ENCODE results near the gene FILIP1L.

The FILIP1L gene

DNA sequence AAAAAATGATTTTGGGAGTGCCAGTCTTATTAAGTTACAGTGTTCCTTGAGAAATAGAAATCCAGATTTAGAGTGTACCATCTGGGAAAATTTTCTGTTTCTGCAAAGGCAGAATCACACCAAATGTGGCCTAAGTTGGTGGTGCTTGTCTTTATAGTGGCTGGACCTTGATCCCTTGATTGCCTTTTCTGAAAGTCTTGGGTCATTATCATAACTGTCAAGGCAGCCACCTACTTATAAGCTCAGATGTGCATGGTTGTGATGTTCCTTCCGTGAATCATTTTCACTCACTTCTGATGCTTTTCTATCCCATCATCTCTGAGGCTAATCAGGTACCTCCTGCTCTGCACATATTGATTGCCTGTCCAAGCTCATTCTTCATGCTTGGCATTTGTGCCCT is 276.6 kb downstream of the FILIP1L start:
- Histone ChIP-seq H3K4me3 (ENCODE audit: low read depth, low read length) (no peak overlapping the region), H3K36me3 (replicated peaks) (no peaks in the 10 kb centered on the region), H3K27me3 (replicated peaks) (no peaks in the 10 kb centered on the region), H3K27ac (no peak overlapping the region)
- in situ Hi-C loops (cut with HindIII; ENCODE audit: low pct_ligation_motif_present, low sequenced_read_pairs) = loop anchor here (25.0 kb wide), 2 partner anchors 225 to 425 kb away; partner anchors contain the start of gene TBC1D23
- TF ChIP-seq, protein P1, sequence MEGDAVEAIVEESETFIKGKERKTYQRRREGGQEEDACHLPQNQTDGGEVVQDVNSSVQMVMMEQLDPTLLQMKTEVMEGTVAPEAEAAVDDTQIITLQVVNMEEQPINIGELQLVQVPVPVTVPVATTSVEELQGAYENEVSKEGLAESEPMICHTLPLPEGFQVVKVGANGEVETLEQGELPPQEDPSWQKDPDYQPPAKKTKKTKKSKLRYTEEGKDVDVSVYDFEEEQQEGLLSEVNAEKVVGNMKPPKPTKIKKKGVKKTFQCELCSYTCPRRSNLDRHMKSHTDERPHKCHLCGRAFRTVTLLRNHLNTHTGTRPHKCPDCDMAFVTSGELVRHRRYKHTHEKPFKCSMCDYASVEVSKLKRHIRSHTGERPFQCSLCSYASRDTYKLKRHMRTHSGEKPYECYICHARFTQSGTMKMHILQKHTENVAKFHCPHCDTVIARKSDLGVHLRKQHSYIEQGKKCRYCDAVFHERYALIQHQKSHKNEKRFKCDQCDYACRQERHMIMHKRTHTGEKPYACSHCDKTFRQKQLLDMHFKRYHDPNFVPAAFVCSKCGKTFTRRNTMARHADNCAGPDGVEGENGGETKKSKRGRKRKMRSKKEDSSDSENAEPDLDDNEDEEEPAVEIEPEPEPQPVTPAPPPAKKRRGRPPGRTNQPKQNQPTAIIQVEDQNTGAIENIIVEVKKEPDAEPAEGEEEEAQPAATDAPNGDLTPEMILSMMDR (IDR thresholded peaks at IDR 0.05; ENCODE audit: low read depth, low read length, missing control alignments) = no peak
- DNase-seq = no peak

DNA sequence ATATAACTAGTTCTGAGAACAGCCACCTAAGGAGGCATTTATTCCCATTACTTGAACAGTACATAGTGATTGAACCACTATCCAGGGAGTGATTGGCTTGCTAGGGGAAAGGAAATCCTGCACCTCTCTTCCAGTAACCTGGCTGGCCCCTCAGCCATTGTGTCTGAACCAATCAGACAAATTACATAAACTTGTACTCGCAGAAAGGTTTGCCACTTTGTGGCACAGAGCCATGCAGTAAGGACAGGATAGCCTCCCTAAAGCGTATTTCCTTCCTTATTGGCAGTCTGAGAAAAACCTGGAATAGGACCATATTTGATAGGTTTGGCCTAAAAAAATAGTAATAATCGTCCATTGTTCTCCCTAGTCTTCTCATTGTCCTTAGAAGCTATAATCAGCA is 277.6 kb downstream of the FILIP1L start:
- Histone ChIP-seq H3K27ac (no peak overlapping the region), H3K4me3 (ENCODE audit: low read depth, low read length) (no peak overlapping the region), H3K36me3 (replicated peaks) (no peaks in the 10 kb centered on the region), H3K27me3 (replicated peaks) (no peaks in the 10 kb centered on the region)
- in situ Hi-C loops (cut with HindIII; ENCODE audit: low pct_ligation_motif_present, low sequenced_read_pairs) = loop anchor here (25.0 kb wide), 2 partner anchors 226 to 426 kb away; partner anchors contain the start of gene TBC1D23
- TF ChIP-seq, protein P1 (IDR thresholded peaks at IDR 0.05; ENCODE audit: low read depth, low read length, missing control alignments) = no peak
- no peak for DNase-seq

DNA sequence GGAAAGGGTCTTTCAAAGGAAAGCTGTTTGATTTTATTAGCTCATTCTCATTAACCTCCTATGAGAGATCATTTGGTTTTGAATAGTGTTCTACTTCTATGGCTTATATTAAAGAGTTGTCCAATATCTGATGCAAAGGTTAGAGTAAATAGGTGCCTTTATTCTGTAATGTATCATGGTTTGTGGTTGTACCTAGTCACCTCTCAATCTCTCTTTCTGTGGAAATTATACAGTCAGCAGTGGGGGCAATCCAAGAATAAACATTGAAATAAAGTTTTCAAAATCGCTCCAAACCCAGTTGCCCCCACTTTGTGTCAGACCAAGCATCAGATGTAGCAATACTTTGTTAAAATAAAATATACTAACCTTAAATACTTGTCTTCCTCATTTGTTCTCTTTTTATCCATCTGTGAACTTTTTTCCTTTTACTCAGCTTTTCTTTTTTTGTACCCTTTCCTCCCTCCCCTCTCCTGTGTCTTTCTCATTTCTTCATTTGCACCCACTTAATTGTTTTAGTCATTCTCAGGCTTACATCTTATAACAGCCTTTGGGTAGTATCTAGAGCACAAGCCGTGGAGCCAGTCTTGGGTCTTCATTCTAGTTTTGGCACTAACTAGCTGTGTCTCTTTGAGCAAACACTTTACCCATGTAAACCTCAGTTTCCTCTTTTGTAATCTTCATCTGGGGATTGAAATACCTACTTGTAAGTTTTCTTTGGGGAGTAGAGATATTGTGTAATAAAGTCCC is 279.9 kb downstream of the FILIP1L start:
- H3K36me3 ChIP-seq (replicated peaks) = no peaks in the 10 kb centered on the region
- no peaks in the 10 kb centered on the region for H3K27me3 ChIP-seq (replicated peaks)
- no peak for DNase-seq
- TF ChIP-seq, protein P1 (IDR thresholded peaks at IDR 0.05; ENCODE audit: low read depth, low read length, missing control alignments) = no peak
- in situ Hi-C loops (cut with HindIII; ENCODE audit: low pct_ligation_motif_present, low sequenced_read_pairs) = loop anchor here (25.0 kb wide), 2 partner anchors 228 to 428 kb away; partner anchors contain the start of gene TBC1D23
- H3K4me3 ChIP-seq (ENCODE audit: low read depth, low read length) = no peak overlapping the region
- H3K27ac ChIP-seq = no peak overlapping the region

DNA sequence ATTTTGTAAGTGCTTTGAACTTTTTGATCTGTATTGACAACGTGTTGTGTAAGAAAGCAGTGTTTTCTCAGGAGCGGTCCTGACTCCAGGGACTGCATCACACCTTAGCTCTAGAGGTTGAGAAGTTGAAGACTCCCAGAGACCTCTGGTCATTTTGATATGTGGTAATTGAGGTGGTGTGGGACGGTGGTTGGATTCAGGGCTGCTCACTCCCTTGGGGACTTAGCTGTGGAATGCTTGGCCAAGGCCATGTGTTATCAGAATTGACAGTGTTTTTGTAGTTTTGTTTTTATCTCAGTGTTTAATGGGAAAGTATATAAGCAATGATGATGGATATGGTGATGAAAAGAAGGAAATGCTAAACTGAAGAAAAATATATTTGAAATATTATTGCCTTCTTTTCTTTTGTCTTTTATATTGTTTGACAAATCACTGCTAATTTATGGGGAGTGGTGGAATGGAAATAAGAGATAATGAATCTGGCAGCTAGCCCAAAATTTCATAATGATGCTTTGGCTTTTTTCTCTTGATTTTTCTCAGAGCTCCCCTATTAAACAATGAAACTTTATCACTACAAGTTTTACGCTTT is 280.6 kb downstream of the FILIP1L start:
- in situ Hi-C loops (cut with HindIII; ENCODE audit: low pct_ligation_motif_present, low sequenced_read_pairs) = loop anchor here (25.0 kb wide), 2 partner anchors 229 to 429 kb away; partner anchors contain the start of gene TBC1D23
- no peak for DNase-seq
- H3K4me3 ChIP-seq (ENCODE audit: low read depth, low read length) = no peak overlapping the region
- no peaks in the 10 kb centered on the region for H3K27me3 ChIP-seq (replicated peaks)
- TF ChIP-seq, protein P1 (IDR thresholded peaks at IDR 0.05; ENCODE audit: low read depth, low read length, missing control alignments) = no peak
- no peak overlapping the region for H3K27ac ChIP-seq
- no peaks in the 10 kb centered on the region for H3K36me3 ChIP-seq (replicated peaks)

DNA sequence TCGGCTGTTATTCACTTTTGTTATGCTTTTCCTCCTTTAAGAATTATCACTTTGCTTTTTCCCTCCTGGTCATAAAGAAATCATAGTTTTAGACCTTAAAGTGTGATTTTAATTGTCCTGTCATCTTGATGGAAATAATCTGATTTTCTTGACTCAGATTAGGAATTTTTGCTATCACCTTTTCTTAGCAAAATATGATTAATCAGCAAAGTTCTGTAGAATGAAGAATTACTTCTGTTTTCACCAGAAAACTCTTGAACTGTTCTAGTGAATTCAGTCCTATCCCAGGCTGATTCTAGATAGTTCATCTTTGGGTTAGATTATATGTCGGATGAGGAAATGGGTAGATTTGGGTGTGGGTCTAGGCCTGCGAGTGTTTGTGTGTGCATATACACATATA is 284.5 kb downstream of the FILIP1L start:
- TF ChIP-seq, protein P1 (IDR thresholded peaks at IDR 0.05; ENCODE audit: low read depth, low read length, missing control alignments) = no peak
- H3K4me3 ChIP-seq (ENCODE audit: low read depth, low read length) = no peak overlapping the region
- in situ Hi-C loops (cut with HindIII; ENCODE audit: low pct_ligation_motif_present, low sequenced_read_pairs) = loop anchor here (25.0 kb wide), 2 partner anchors 232 to 432 kb away; partner anchors contain the start of gene TBC1D23
- H3K36me3 ChIP-seq (replicated peaks) = no peaks in the 10 kb centered on the region
- DNase-seq = no peak
- H3K27ac ChIP-seq = no peak overlapping the region
- no peaks in the 10 kb centered on the region for H3K27me3 ChIP-seq (replicated peaks)
